ENCODE measurements around the gene MRPS6. TPM values are rescaled to one million over a fixed set of nuclear protein-coding genes. Genes with fewer than 3 reads are reported as not detected.

Gene MRPS6
- total RNA-seq, 1 experiment from 2014 or later, result 41.0 TPM

DNA sequence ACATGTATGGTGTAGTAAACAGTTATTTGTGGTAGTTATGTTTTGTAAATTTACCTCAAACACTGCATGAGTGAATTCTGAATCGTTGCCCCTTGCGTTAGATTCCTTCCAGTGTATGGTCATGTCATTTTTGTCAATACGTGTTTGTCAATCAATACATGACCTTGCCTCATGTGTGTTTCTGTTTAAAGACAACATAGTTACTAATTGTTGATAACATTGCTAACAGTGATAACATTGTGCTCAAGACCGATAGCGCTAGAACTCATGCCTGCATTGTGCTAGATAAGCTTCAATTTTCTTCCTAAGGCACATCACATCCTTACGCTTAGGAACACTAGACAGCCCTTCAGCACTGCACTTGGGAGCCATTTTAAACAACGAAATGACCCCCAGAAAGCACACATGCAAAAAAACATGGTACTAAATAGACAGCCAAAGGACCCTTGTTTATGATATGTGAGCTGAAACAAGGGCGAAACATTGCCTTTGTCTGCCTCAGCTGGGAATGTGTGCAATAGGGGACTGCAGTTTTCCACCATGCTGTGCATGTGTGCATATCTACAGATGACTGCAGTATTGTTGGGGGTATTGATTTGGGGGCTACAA is 37.3 kb downstream of the MRPS6 start:
- POLR2A ChIA-PET (ENCODE audit: unreplicated experiment), result no interaction called here
- no peaks in the 10 kb centered on the region for H3F3A ChIP-seq (ENCODE audit: insufficient read depth, low read depth)
- H3K79me2 ChIP-seq (ENCODE audit: low read depth), result peaks cover 7% of the 10 kb centered on the region; the same call in 1 of the 2 replicates
- H3K36me3 ChIP-seq (ENCODE audit: low read depth), result no peaks in the 10 kb centered on the region
- intact Hi-C loops (cut with micrococcal nuclease; ENCODE audit: unreplicated experiment), result no loop called here
- H3K4me2 ChIP-seq, result no peak overlapping the region
- no peak overlapping the region for H3K4me3 ChIP-seq
- H4K20me1 ChIP-seq (ENCODE audit: insufficient read depth), result 0 out of 2 replicates have a peak, but pooled peaks cover 3% of the 10 kb centered on the region
- no peak overlapping the region for H3K27ac ChIP-seq
- CTCF ChIA-PET, result no interaction called here
- no peak overlapping the region for H2AFZ ChIP-seq
- TF ChIP-seq, protein P1, sequence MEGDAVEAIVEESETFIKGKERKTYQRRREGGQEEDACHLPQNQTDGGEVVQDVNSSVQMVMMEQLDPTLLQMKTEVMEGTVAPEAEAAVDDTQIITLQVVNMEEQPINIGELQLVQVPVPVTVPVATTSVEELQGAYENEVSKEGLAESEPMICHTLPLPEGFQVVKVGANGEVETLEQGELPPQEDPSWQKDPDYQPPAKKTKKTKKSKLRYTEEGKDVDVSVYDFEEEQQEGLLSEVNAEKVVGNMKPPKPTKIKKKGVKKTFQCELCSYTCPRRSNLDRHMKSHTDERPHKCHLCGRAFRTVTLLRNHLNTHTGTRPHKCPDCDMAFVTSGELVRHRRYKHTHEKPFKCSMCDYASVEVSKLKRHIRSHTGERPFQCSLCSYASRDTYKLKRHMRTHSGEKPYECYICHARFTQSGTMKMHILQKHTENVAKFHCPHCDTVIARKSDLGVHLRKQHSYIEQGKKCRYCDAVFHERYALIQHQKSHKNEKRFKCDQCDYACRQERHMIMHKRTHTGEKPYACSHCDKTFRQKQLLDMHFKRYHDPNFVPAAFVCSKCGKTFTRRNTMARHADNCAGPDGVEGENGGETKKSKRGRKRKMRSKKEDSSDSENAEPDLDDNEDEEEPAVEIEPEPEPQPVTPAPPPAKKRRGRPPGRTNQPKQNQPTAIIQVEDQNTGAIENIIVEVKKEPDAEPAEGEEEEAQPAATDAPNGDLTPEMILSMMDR (conservative IDR thresholded peaks at IDR 0.05), result no peak
- TF ChIP-seq EZH2 (IDR thresholded peaks at IDR 0.05; ENCODE audit: low read depth), result no peak
- H3K9me2 ChIP-seq (ENCODE audit: insufficient read depth), result no peaks in the 10 kb centered on the region
- no peak for DNase-seq
- no TSS peak for BruUV-seq (replicated peaks)
- H3K9me3 ChIP-seq (ENCODE audit: insufficient read depth, low read depth), result no peaks in the 10 kb centered on the region
- H3K27me3 ChIP-seq (ENCODE audit: insufficient read depth, low read depth), result no peaks in the 10 kb centered on the region
- no peaks in the 10 kb centered on the region for H3K4me1 ChIP-seq (replicated peaks; ENCODE audit: insufficient read depth)

DNA sequence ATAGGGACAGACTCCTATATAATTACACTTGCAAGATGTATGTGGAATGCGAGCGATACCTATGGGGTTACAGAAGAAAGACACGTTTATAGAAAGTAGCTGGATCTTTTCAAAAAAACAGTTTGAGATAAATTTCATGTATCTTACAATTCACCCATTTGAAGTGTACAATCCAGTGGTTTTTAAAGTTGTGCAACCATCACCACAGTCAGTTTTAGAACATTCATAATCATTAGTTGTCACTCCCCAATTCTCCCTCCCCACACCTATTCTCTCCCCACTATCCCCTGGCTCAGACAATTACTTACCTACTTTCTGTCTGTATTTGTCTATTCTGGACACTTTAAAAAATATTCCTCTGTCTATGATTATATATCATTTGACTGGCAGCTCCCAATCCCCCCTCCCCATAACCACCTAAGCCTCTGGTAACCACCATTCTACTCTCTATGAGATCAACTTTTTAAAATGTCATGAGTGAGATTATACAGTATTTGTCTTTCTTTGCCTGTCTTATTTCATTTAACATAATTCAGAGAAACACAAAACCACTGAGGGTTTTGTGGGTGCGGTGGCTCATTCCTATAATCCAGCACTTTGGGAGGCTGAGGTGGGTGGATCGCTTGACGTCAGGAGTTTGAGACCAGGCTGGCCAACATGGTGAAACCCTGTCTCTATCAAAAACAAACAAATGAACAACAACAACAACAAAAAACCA is 39.1 kb downstream of the MRPS6 start:
- H3K4me3 ChIP-seq, result no peak overlapping the region
- no peak overlapping the region for H3K27ac ChIP-seq
- 0 out of 2 replicates have a peak, but pooled peaks cover 3% of the 10 kb centered on the region for H4K20me1 ChIP-seq (ENCODE audit: insufficient read depth)
- H3K4me1 ChIP-seq (replicated peaks; ENCODE audit: insufficient read depth), result no peaks in the 10 kb centered on the region
- POLR2A ChIA-PET (ENCODE audit: unreplicated experiment), result no interaction called here
- TF ChIP-seq, protein P1 (conservative IDR thresholded peaks at IDR 0.05), result no peak
- TF ChIP-seq EZH2 (IDR thresholded peaks at IDR 0.05; ENCODE audit: low read depth), result no peak
- no peaks in the 10 kb centered on the region for H3K9me2 ChIP-seq (ENCODE audit: insufficient read depth)
- CTCF ChIA-PET, result no interaction called here
- H3K27me3 ChIP-seq (ENCODE audit: insufficient read depth, low read depth), result no peaks in the 10 kb centered on the region
- intact Hi-C loops (cut with micrococcal nuclease; ENCODE audit: unreplicated experiment), result no loop called here
- DNase-seq, result no peak
- BruUV-seq (replicated peaks), result no TSS peak
- H3K9me3 ChIP-seq (ENCODE audit: insufficient read depth, low read depth), result no peaks in the 10 kb centered on the region
- H3K4me2 ChIP-seq, result no peak overlapping the region
- H3F3A ChIP-seq (ENCODE audit: insufficient read depth, low read depth), result no peaks in the 10 kb centered on the region
- no peak overlapping the region for H2AFZ ChIP-seq
- no peaks in the 10 kb centered on the region for H3K36me3 ChIP-seq (ENCODE audit: low read depth)
- H3K79me2 ChIP-seq (ENCODE audit: low read depth), result peaks cover 4% of the 10 kb centered on the region; the same call in 1 of the 2 replicates

DNA sequence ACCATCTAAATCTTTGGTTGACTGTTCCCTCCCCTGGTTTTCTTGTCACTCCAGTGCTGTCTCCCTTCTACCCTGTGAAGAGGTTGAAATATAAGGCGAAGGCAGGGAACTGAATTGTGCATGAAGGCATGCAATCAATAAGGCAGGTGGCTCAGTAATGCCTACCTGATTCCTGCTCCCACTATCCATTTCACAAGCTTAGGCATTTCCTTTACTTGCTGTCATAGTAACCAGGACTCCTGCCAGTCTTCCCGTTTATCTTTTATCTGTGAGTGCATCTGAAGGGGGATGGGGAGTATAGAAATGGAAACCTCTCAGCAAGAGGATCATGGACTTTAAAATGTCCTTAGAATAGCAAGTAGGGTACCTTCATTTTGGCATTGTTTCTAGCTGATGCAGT is 40.5 kb downstream of the MRPS6 start:
- CTCF ChIA-PET, result no interaction called here
- BruUV-seq (replicated peaks), result no TSS peak

More for the DNA sequence above, 40.5 kb downstream of the MRPS6 start:
- no peak overlapping the region for H3K4me3 ChIP-seq
- no peaks in the 10 kb centered on the region for H3F3A ChIP-seq (ENCODE audit: insufficient read depth, low read depth)
- TF ChIP-seq, protein P1 (conservative IDR thresholded peaks at IDR 0.05), result no peak
- no peak for TF ChIP-seq EZH2 (IDR thresholded peaks at IDR 0.05; ENCODE audit: low read depth)
- no peaks in the 10 kb centered on the region for H3K36me3 ChIP-seq (ENCODE audit: low read depth)
- H3K9me3 ChIP-seq (ENCODE audit: insufficient read depth, low read depth), result no peaks in the 10 kb centered on the region
- H3K4me2 ChIP-seq, result no peak overlapping the region
- H3K27ac ChIP-seq, result no peak overlapping the region
- intact Hi-C loops (cut with micrococcal nuclease; ENCODE audit: unreplicated experiment), result no loop called here
- H2AFZ ChIP-seq, result no peak overlapping the region
- no peaks in the 10 kb centered on the region for H3K4me1 ChIP-seq (replicated peaks; ENCODE audit: insufficient read depth)
- POLR2A ChIA-PET (ENCODE audit: unreplicated experiment), result no interaction called here
- no peaks in the 10 kb centered on the region for H3K27me3 ChIP-seq (ENCODE audit: insufficient read depth, low read depth)
- no peaks in the 10 kb centered on the region; the same call in 1 of the 2 replicates for H3K79me2 ChIP-seq (ENCODE audit: low read depth)
- H4K20me1 ChIP-seq (ENCODE audit: insufficient read depth), result no peaks in the 10 kb centered on the region
- no peak for DNase-seq
- H3K9me2 ChIP-seq (ENCODE audit: insufficient read depth), result no peaks in the 10 kb centered on the region

All from PC-9 (cell line).